Measurements from ENCODE around the gene PLXNB3.

The PLXNB3 gene

DNA sequence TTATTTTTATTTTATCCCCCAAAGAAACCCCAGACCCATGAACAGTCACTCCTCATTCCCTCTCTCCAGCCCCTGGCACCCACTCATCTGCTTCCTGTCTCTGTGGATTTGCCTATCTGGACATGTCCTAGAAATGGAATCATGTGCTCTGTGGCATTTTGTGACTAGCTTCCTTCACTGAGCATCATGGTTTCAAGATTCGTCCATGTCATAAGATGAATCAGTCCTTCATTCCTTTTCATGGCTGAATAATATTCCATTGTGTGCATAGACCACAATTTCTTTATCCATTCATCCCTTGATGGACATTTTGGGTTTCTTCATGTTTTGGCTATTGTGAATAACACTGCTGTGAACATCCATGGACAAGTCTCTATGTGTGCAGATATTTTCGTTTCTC, 29.2 kb upstream of the PLXNB3 start:
- TF ChIP-seq ESRRG (CRISPR knock-in tag; IDR thresholded peaks at IDR 0.05), result no peak
- TF ChIP-seq ZNF8 (CRISPR knock-in tag; IDR thresholded peaks at IDR 0.05), result no peak
- no peak for TF ChIP-seq CSDC2 (CRISPR knock-in tag; IDR thresholded peaks at IDR 0.05)
- no peak for TF ChIP-seq RARB (CRISPR knock-in tag; IDR thresholded peaks at IDR 0.05)
- no peak for TF ChIP-seq ZNF70 (CRISPR knock-in tag; IDR thresholded peaks at IDR 0.05)
- TF ChIP-seq ZC3H10 (CRISPR knock-in tag; IDR thresholded peaks at IDR 0.05), result no peak
- TF ChIP-seq TOX (CRISPR knock-in tag; IDR thresholded peaks at IDR 0.05; ENCODE audit: borderline replicate concordance), result no peak
- ATAC-seq, result no peak

GRCh38 chrX:153735274-153735673, 28.8 kb upstream of the PLXNB3 start:
- ATAC-seq, result no peak
- TF ChIP-seq ZFP3 (CRISPR knock-in tag; IDR thresholded peaks at IDR 0.05) (no peak), CSRNP3 (CRISPR knock-in tag; IDR thresholded peaks at IDR 0.05) (no peak), PPARA (CRISPR knock-in tag; IDR thresholded peaks at IDR 0.05; ENCODE audit: borderline replicate concordance) (no peak), TSHZ2 (CRISPR knock-in tag; IDR thresholded peaks at IDR 0.05) (no peak), CSDC2 (CRISPR knock-in tag; IDR thresholded peaks at IDR 0.05) (no peak), PATZ1 (CRISPR knock-in tag; IDR thresholded peaks at IDR 0.05; ENCODE audit: borderline replicate concordance) (no peak), ZNF70 (CRISPR knock-in tag; IDR thresholded peaks at IDR 0.05) (no peak), CREB5 (CRISPR knock-in tag; IDR thresholded peaks at IDR 0.05; ENCODE audit: low read depth) (no peak), RARB (CRISPR knock-in tag; IDR thresholded peaks at IDR 0.05) (no peak), GLIS3 (CRISPR knock-in tag; IDR thresholded peaks at IDR 0.05) (no peak)

GRCh38 chrX:153736071-153736820, 27.8 kb upstream of the PLXNB3 start:
- no peak for ATAC-seq
- no peak for TF ChIP-seq ZNF8 (CRISPR knock-in tag; IDR thresholded peaks at IDR 0.05)
- no peak for TF ChIP-seq RARB (CRISPR knock-in tag; IDR thresholded peaks at IDR 0.05)
- TF ChIP-seq ZFP30 (CRISPR knock-in tag; IDR thresholded peaks at IDR 0.05), result no peak
- no peak for TF ChIP-seq PATZ1 (CRISPR knock-in tag; IDR thresholded peaks at IDR 0.05; ENCODE audit: borderline replicate concordance)
- no peak for TF ChIP-seq BACH2 (CRISPR knock-in tag; IDR thresholded peaks at IDR 0.05; ENCODE audit: borderline replicate concordance)
- no peak for TF ChIP-seq CSDC2 (CRISPR knock-in tag; IDR thresholded peaks at IDR 0.05)
- no peak for TF ChIP-seq GLIS3 (CRISPR knock-in tag; IDR thresholded peaks at IDR 0.05)

GRCh38 chrX:153736871-153737441, 27.1 kb upstream of the PLXNB3 start:
- ATAC-seq, result no peak
- TF ChIP-seq ZNF565 (CRISPR knock-in tag; conservative IDR thresholded peaks at IDR 0.05; ENCODE audit: low read depth) (no peak), RARB (CRISPR knock-in tag; IDR thresholded peaks at IDR 0.05) (no peak), ZNF8 (CRISPR knock-in tag; IDR thresholded peaks at IDR 0.05) (no peak), CSRNP3 (CRISPR knock-in tag; IDR thresholded peaks at IDR 0.05) (no peak), OSR1 (CRISPR knock-in tag; IDR thresholded peaks at IDR 0.05) (no peak), ZNF70 (CRISPR knock-in tag; IDR thresholded peaks at IDR 0.05) (no peak), GLIS3 (CRISPR knock-in tag; IDR thresholded peaks at IDR 0.05) (no peak), CSDC2 (CRISPR knock-in tag; IDR thresholded peaks at IDR 0.05) (no peak), ZC3H10 (CRISPR knock-in tag; IDR thresholded peaks at IDR 0.05) (no peak), TOX (CRISPR knock-in tag; IDR thresholded peaks at IDR 0.05; ENCODE audit: borderline replicate concordance) (no peak), SNAI2 (CRISPR knock-in tag; IDR thresholded peaks at IDR 0.05) (no peak), ESRRG (CRISPR knock-in tag; IDR thresholded peaks at IDR 0.05) (no peak), ZFP30 (CRISPR knock-in tag; IDR thresholded peaks at IDR 0.05) (no peak), PPARA (CRISPR knock-in tag; IDR thresholded peaks at IDR 0.05; ENCODE audit: borderline replicate concordance) (no peak), ISL1 (CRISPR knock-in tag; IDR thresholded peaks at IDR 0.05) (no peak), ZFP3 (CRISPR knock-in tag; IDR thresholded peaks at IDR 0.05) (no peak), PATZ1 (CRISPR knock-in tag; IDR thresholded peaks at IDR 0.05; ENCODE audit: borderline replicate concordance) (no peak)
